GM18951 (cell line): ENCODE measurements around the gene PRM1.

Source experiments
- POLR2A ChIP-seq: IDR thresholded peaks from 4 replicates; pipeline ENCODE4 v1.6.1; 2011; ENCODE audit warnings: mild to moderate bottlenecking; ENCODE audit not compliant: insufficient read length, insufficient read depth; ENCODE audit errors: extremely low read depth
- in situ Hi-C: fragments of 300-500 bp; cut with MboI; formaldehyde crosslinking; loops from one replicate; pipeline ENCODE4 v1.12.0; 2022; ENCODE audit warnings: low sequenced_read_pairs, mixed read lengths, inconsistent platforms; ENCODE audit not compliant: unreplicated experiment

The PRM1 gene

GRCh38 chr16:11265124-11265523 lies 16.0 kb downstream of the PRM1 start:
- in situ Hi-C loops = no loop called here
- no peak for TF ChIP-seq POLR2A

- TF ChIP-seq POLR2A = no peak
- in situ Hi-C loops = loop anchor here (5.0 kb wide), 1 partner anchor 83 kb away; the partner anchor contains the start of gene RMI2
Measured at GRCh38 chr16:11264155-11264832, 16.8 kb downstream of the PRM1 start.

GRCh38 chr16:11263737-11264136 lies 17.4 kb downstream of the PRM1 start:
- no peak for TF ChIP-seq POLR2A

GRCh38 chr16:11262915-11263314 lies 18.2 kb downstream of the PRM1 start:
- TF ChIP-seq POLR2A = no peak
- in situ Hi-C loops = loop anchor here (5.0 kb wide), 1 partner anchor 84 kb away; the partner anchor contains the start of gene RMI2

More at GRCh38 chr16:11263737-11264136, 17.4 kb downstream of the PRM1 start:
- in situ Hi-C loops = loop anchor here (5.0 kb wide), 1 partner anchor 84 kb away; the partner anchor contains the start of gene RMI2

GRCh38 chr16:11260596-11260966 lies 20.5 kb downstream of the PRM1 start:
- in situ Hi-C loops = loop anchor here (5.0 kb wide), 1 partner anchor 87 kb away; the partner anchor contains the start of gene RMI2
- no peak for TF ChIP-seq POLR2A

- TF ChIP-seq POLR2A = no peak
- in situ Hi-C loops = loop anchor here (5.0 kb wide), 1 partner anchor 87 kb away; the partner anchor contains the start of gene RMI2
Measured at GRCh38 chr16:11259655-11260595, 21.2 kb downstream of the PRM1 start.

GRCh38 chr16:11258553-11259492 lies 22.3 kb downstream of the PRM1 start:
- TF ChIP-seq POLR2A = no peak
- in situ Hi-C loops = no loop called here

GRCh38 chr16:11257131-11257938 lies 23.8 kb downstream of the PRM1 start:
- no peak for TF ChIP-seq POLR2A
- in situ Hi-C loops = no loop called here

- TF ChIP-seq POLR2A = no peak
- in situ Hi-C loops = no loop called here
Measured at GRCh38 chr16:11256661-11257130, 24.4 kb downstream of the PRM1 start.

- TF ChIP-seq POLR2A = peak; percentile 99
- in situ Hi-C loops = no loop called here
Measured at GRCh38 chr16:11255737-11256660, 25.1 kb downstream of the PRM1 start, which contains the start of gene SOCS1. Gene SOCS1, minus strand, starts transcription at chr16:11256204. Its CDS starts 726 bp downstream, at chr16:11255478.
